SK-N-SH (cell line): ENCODE data around the gene TMEM98. TPM values are rescaled to one million over a fixed set of nuclear protein-coding genes. Genes with fewer than 3 reads are reported as not detected.

Experiments
- CTCF ChIA-PET: fragments of 300-600, 350-600 bp; formaldehyde crosslinking; extraction: SDS; loops from one replicate; lab custom pipeline; 2021; lab: Yijun Ruan, JAX
- POLR2A ChIA-PET: fragments of 350-600 bp; sonication (Branson Sonifier 250); formaldehyde crosslinking; extraction: SDS; loops from one replicate; lab custom pipeline; 2020; ENCODE audit warnings: antibody characterized with exemption, inconsistent platforms; lab: Yijun Ruan, JAX
- DNase-seq: peaks from one replicate; pipeline ENCODE4 v3.0.0; 2012
- H2AFZ ChIP-seq: fragments of 200-600 bp; sonication (generic); 2 replicates; pipeline ENCODE4 v1.8.1; 2016; ENCODE audit warnings: antibody characterized with exemption, mild to moderate bottlenecking, low read depth
- H3F3A ChIP-seq: fragments of 200-600 bp; sonication (generic); replicated peaks from 2 replicates; pipeline ENCODE3; 2016; ENCODE audit warnings: antibody characterized with exemption, mild to moderate bottlenecking; ENCODE audit not compliant: insufficient read depth
- H3K27ac ChIP-seq, 2 experiments: fragments of 200-500 bp in 1 of 2; fragments of 200-600 bp in 1 of 2; sonication (Bioruptor generic) in 1 of 2; sonication (generic), shearing (Covaris generic) in 1 of 2; 2 replicates each; pipeline versions ENCODE4 v1.5.1 to v1.6.1; 2014 to 2016; ENCODE audit warnings: low read depth in 2 of 2, inconsistent platforms in 1 of 2, low read length in 1 of 2, mild to moderate bottlenecking in 1 of 2, mixed read lengths in 1 of 2
- H3K27me3 ChIP-seq: fragments of 200-600 bp; sonication (generic), shearing (Covaris generic); 2 replicates; pipeline ENCODE4 v1.6.1; 2016; ENCODE audit warnings: mixed run types; ENCODE audit not compliant: insufficient read depth
- H3K36me3 ChIP-seq, 2 experiments: fragments of 200-500 bp in 1 of 2; fragments of 200-600 bp in 1 of 2; sonication (Bioruptor generic) in 1 of 2; sonication (generic) in 1 of 2; replicated peaks in 1 of 2; 2 replicates each; pipeline versions ENCODE3 to v1.5.1; 2014 to 2016; ENCODE audit warnings: low read length in 1 of 2, mild to moderate bottlenecking in 1 of 2; ENCODE audit not compliant: insufficient read depth in 2 of 2, control insufficient read depth in 1 of 2
- H3K4me1 ChIP-seq, 2 experiments: fragments of 200-500 bp in 1 of 2; fragments of 200-600 bp in 1 of 2; sonication (Bioruptor generic) in 1 of 2; sonication (generic), shearing (Covaris generic) in 1 of 2; 2 replicates each; pipeline versions ENCODE4 v1.5.1 to v1.6.1; 2014 to 2016; ENCODE audit warnings: low read depth in 1 of 2, low read length in 1 of 2, mixed run types in 1 of 2; ENCODE audit not compliant: insufficient read depth in 2 of 2, control insufficient read depth in 1 of 2
- H3K4me2 ChIP-seq: fragments of 200-600 bp; sonication (generic), shearing (Covaris generic); 2 replicates; pipeline ENCODE4 v1.6.1; 2017; ENCODE audit warnings: mixed run types
- H3K4me3 ChIP-seq, 2 experiments: fragments of 200-500 bp in 1 of 2; fragments of 200-600 bp in 1 of 2; sonication (Bioruptor generic) in 1 of 2; sonication (generic), shearing (Covaris generic) in 1 of 2; 2 replicates each; pipeline versions ENCODE4 v1.5.1 to v1.8.1; 2014 to 2016; ENCODE audit warnings: low read depth in 2 of 2, inconsistent platforms in 1 of 2, low read length in 1 of 2, mild to moderate bottlenecking in 1 of 2, mixed read lengths in 1 of 2, moderate library complexity in 1 of 2
- H3K79me2 ChIP-seq: fragments of 200-600 bp; sonication (generic); 2 replicates; pipeline ENCODE4 v1.8.1; 2017; ENCODE audit warnings: mild to moderate bottlenecking; ENCODE audit not compliant: insufficient read depth
- H3K9ac ChIP-seq: fragments of 200-600 bp; sonication (generic); 2 replicates; pipeline ENCODE4 v1.6.1; 2017; ENCODE audit warnings: mixed run types
- H3K9me2 ChIP-seq: fragments of 200-600 bp; sonication (generic); 2 replicates; pipeline ENCODE4 v1.6.1; 2017; ENCODE audit warnings: mixed run types
- H3K9me3 ChIP-seq: fragments of 200-600 bp; sonication (generic); 2 replicates; pipeline ENCODE4 v1.6.1; 2017; ENCODE audit warnings: mixed run types, mild to moderate bottlenecking, moderate library complexity
- H4K20me1 ChIP-seq: fragments of 200-600 bp; sonication (generic); 2 replicates; pipeline ENCODE4 v1.6.1; 2017; ENCODE audit warnings: mild to moderate bottlenecking, mixed run types; ENCODE audit not compliant: insufficient read depth
- EZH2phosphoT487 ChIP-seq: fragments of 200-600 bp; sonication (generic); IDR thresholded peaks from 2 replicates; pipeline ENCODE4 v1.6.1; 2017; ENCODE audit warnings: low read depth, mixed run types, mild to moderate bottlenecking, antibody characterized with exemption, moderate library complexity, borderline replicate concordance
- FOSL2 ChIP-seq: IDR thresholded peaks from 2 replicates; pipeline ENCODE4 v1.4.0; 2012; ENCODE audit warnings: low read depth, mild to moderate bottlenecking, moderate library complexity, borderline replicate concordance
- FOXJ3 ChIP-seq: sonication (generic); formaldehyde crosslinking; IDR thresholded peaks from 2 replicates; pipeline ENCODE4 v1.5.1; 2020; ENCODE audit warnings: mild to moderate bottlenecking, missing genetic modification reagents
- FOXM1 ChIP-seq: IDR thresholded peaks from 2 replicates; pipeline ENCODE4 v1.4.0; 2012; ENCODE audit warnings: low read depth, mild to moderate bottlenecking
- GATA2 ChIP-seq: sonication (generic); formaldehyde crosslinking; IDR thresholded peaks from 2 replicates; pipeline ENCODE4 v1.5.0; 2020; ENCODE audit warnings: mild to moderate bottlenecking, missing genetic modification reagents
- MEF2A ChIP-seq: IDR thresholded peaks from 2 replicates; pipeline ENCODE4 v1.4.0; 2012; ENCODE audit warnings: low read depth, borderline replicate concordance
- MXI1 ChIP-seq: IDR thresholded peaks from 2 replicates; pipeline ENCODE4 v1.6.1; 2012; ENCODE audit warnings: mild to moderate bottlenecking, low read depth, low read length, improper control_type of control experiment
- NFIC ChIP-seq: IDR thresholded peaks from 2 replicates; pipeline ENCODE4 v1.4.0; 2012; ENCODE audit warnings: borderline replicate concordance
- POLR2AphosphoS5 ChIP-seq: IDR thresholded peaks from 2 replicates; pipeline ENCODE4 v1.6.1; 2012; ENCODE audit warnings: low read depth, low read length
- RCOR1 ChIP-seq: fragments of 150-350 bp; IDR thresholded peaks from 2 replicates; pipeline ENCODE4 v1.6.1; 2017; ENCODE audit warnings: antibody characterized with exemption, low read length
- RFX5 ChIP-seq: IDR thresholded peaks from 2 replicates; pipeline ENCODE4 v1.6.1; 2012; ENCODE audit warnings: mild to moderate bottlenecking, improper control_type of control experiment, low read length
- TAF1 ChIP-seq: IDR thresholded peaks from 2 replicates; pipeline ENCODE4 v1.6.1; 2012; ENCODE audit warnings: low read depth, mild to moderate bottlenecking, low read length, moderate library complexity, borderline replicate concordance
- TEAD4 ChIP-seq: IDR thresholded peaks from 2 replicates; pipeline ENCODE4 v1.4.0; 2012; ENCODE audit warnings: mild to moderate bottlenecking, borderline replicate concordance; ENCODE audit not compliant: insufficient read depth
- USF2 ChIP-seq: fragments of 150-350 bp; IDR thresholded peaks from 2 replicates; pipeline ENCODE4 v1.6.1; 2017; ENCODE audit warnings: antibody characterized with exemption, low read length, low read depth, borderline replicate concordance
- WGBS: methylation state at CpG from one replicate; pipeline ENCODE4 v1.1.6; 2017; ENCODE audit warnings: low lambda C conversion rate; 5-methylcytosine and 5-hydroxymethylcytosine counted together
- polyA plus RNA-seq, 3 experiments: library from polyadenylated mRNA; depleted of rRNA; stranded (reverse); fragments of >200 nt; gene quantifications; 2 replicates each; pipeline ENCODE4 v1.2.3, GENCODE V29; 2012
- TF ChIP-seq, protein P1 (sequence below): IDR thresholded peaks from 2 replicates; pipeline ENCODE4 v1.4.0; 2012; ENCODE audit warnings: low read depth, borderline replicate concordance
- TF ChIP-seq, protein P2 (sequence below): IDR thresholded peaks from 2 replicates; pipeline ENCODE4 v1.4.0; 2012; ENCODE audit warnings: low read depth

TMEM98 gene
- polyA plus RNA-seq, 1 of the 3 experiments (the other 2 are of a cell fraction) = 196 TPM

DNA sequence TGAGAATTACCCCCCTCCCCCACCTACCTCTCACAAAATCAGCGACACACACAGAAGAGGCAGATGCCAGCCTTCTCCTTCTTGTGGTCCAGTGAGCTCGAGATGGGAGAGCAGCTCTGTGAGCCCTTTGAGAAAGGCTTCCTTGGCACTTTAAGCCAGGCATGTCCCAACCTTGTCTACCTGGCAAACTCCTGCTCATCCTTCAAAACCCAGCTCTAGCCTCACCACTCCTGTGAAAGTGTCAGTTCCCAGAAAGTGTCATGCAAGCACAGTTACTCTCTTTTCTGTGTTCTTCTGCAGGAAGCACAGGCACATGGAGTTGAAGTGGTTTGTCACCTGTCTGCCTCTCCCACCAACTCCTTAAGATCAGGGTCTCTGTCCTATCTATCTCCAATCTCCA is 1.6 kb downstream of the TMEM98 start:
- TF ChIP-seq TAF1 (no peak), GATA2 (CRISPR knock-in tag) (no peak), TEAD4 (no peak), EZH2phosphoT487 (no peak), MXI1 (no peak), POLR2AphosphoS5 (no peak), FOSL2 (no peak), RFX5 (no peak), FOXM1 (no peak), FOXJ3 (CRISPR knock-in tag) (no peak), RCOR1 (no peak), MEF2A (no peak), NFIC (no peak), USF2 (no peak)
- TF ChIP-seq, protein P1, sequence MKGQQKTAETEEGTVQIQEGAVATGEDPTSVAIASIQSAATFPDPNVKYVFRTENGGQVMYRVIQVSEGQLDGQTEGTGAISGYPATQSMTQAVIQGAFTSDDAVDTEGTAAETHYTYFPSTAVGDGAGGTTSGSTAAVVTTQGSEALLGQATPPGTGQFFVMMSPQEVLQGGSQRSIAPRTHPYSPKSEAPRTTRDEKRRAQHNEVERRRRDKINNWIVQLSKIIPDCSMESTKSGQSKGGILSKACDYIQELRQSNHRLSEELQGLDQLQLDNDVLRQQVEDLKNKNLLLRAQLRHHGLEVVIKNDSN = no peak
- Histone ChIP-seq H4K20me1 (no peaks in the 10 kb centered on the region), H2AFZ (no peak overlapping the region), H3K4me3 (no peak overlapping the region), H3K4me1 (peaks cover 7 to 12% of the 10 kb centered on the region in 2 experiments; a peak in 2 of 4 replicates), H3K9me3 (no peaks in the 10 kb centered on the region), H3K27ac (no peak overlapping the region), H3K36me3 (peaks cover 7 to 20% of the 10 kb centered on the region in 2 experiments), H3K4me2 (peak overlapping the region; percentile 91), H3K9ac (no peak overlapping the region), H3K9me2 (no peaks in the 10 kb centered on the region), H3K79me2 (peaks cover 10% of the 10 kb centered on the region; the same call in 1 of the 2 replicates), H3K27me3 (no peaks in the 10 kb centered on the region), H3F3A (peaks cover 6% of the 10 kb centered on the region)
- 100% methylated on average over 1 of the region's 2 CpGs for WGBS
- ChIA-PET CTCF (interaction anchor here (0.9 to 2.3 kb wide), 4 partner anchors 8 to 68 kb away, joined by 3 to 9 read pairs (median 6); no protein-coding TSS in a partner anchor), POLR2A (interaction anchor here (1.2 kb wide), 1 partner anchor 9 kb away, joined by 3 read pairs; no protein-coding TSS in a partner anchor)
- no peak for DNase-seq

GRCh38 chr17:32930512-32930911 is 2.6 kb downstream of the TMEM98 start:
- Histone ChIP-seq H3K27ac (no peak overlapping the region), H3K9ac (no peak overlapping the region), H3K4me3 (no peak overlapping the region), H3K79me2 (peaks cover 10% of the 10 kb centered on the region; the same call in 1 of the 2 replicates), H4K20me1 (no peaks in the 10 kb centered on the region), H3K4me1 (peaks cover 7 to 12% of the 10 kb centered on the region in 2 experiments; a peak in 2 of 4 replicates), H3K36me3 (peaks cover 7 to 29% of the 10 kb centered on the region in 2 experiments), H2AFZ (no peak overlapping the region), H3K4me2 (no peak overlapping the region), H3K9me3 (no peaks in the 10 kb centered on the region), H3F3A (peaks cover 6% of the 10 kb centered on the region), H3K9me2 (no peaks in the 10 kb centered on the region), H3K27me3 (no peaks in the 10 kb centered on the region)
- 95% methylated on average over 1 of the region's 1 CpG for WGBS
- ChIA-PET POLR2A (no interaction called here), CTCF (interaction anchor here (1.0 kb wide), 1 partner anchor 147 kb away, joined by 4 read pairs; no protein-coding TSS in a partner anchor)
- DNase-seq = no peak
- TF ChIP-seq, protein P2, sequence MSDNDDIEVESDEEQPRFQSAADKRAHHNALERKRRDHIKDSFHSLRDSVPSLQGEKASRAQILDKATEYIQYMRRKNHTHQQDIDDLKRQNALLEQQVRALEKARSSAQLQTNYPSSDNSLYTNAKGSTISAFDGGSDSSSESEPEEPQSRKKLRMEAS = no peak
